ENCODE data around the gene BCL2.

GRCh38 chr18:63284827-63285733 is 34.5 kb downstream of the BCL2 start:
- no peak for TF ChIP-seq CTCF (IDR thresholded peaks at IDR 0.05)
- no peak for TF ChIP-seq POLR2A (IDR thresholded peaks at IDR 0.05)

Data from Peyer's patch (tissue), 4 donors.